Measurements from ENCODE around the gene CCDC192. TPM values are rescaled to one million over a fixed set of nuclear protein-coding genes. Genes with fewer than 3 reads are reported as not detected.

Gene CCDC192
- total and polyA plus RNA-seq, 10 of the 15 experiments (the other 5 are each of a cell fraction or from before 2014, with no cell fraction given) = 0.20 to 0.79 (median 0.32) TPM; not detected in 4

DNA sequence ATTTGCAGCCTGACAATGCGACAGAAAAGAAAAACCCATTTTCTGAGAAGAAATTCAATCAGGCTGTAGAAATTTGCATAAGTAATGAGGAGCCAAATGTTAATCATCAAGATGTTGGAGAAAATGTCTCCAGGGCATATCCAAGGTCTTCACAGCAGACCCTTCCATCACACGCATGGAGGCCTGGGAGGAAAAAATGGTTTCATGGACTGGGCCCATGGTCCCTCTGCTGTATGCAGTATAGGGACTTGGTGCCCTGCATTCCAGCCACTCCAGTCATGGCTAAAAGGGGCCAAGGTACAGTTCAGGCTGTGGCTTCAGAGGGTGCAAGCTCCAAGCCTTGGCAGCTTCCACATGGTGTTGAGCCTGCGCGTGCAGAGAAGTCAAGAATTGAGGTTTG lies 73.3 kb downstream of the CCDC192 start (continued):
- TF ChIP-seq MXI1 (IDR thresholded peaks at IDR 0.05; ENCODE audit: low read depth, low read length) (no peak), IRF4 (IDR thresholded peaks at IDR 0.05; ENCODE audit: low read depth, low read length) (no peak), KDM1A (IDR thresholded peaks at IDR 0.05; ENCODE audit: borderline replicate concordance) (no peak), MTA2 (IDR thresholded peaks at IDR 0.05; ENCODE audit: low read depth) (no peak), ZBTB40 (IDR thresholded peaks at IDR 0.05; ENCODE audit: borderline replicate concordance) (no peak), SP1 (IDR thresholded peaks at IDR 0.05; ENCODE audit: low read depth, low read length) (no peak)
- TF ChIP-seq, protein P1, sequence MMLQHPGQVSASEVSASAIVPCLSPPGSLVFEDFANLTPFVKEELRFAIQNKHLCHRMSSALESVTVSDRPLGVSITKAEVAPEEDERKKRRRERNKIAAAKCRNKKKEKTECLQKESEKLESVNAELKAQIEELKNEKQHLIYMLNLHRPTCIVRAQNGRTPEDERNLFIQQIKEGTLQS (IDR thresholded peaks at IDR 0.05; ENCODE audit: borderline replicate concordance, extremely low read depth, low read depth, low read length) = no peak

- intact Hi-C loops (cut with micrococcal nuclease; ENCODE audit: unreplicated experiment) (no loop called here), in situ Hi-C loops (cut with MboI) (no loop called here)
- Histone ChIP-seq H3K4me1 (ENCODE audit: control insufficient read depth, insufficient read depth, low read length) (no peaks in the 10 kb centered on the region), H3K79me2 (ENCODE audit: control insufficient read depth, insufficient read depth, low read length) (no peaks in the 10 kb centered on the region), H3K36me3 (ENCODE audit: control insufficient read depth in 2 of 2, insufficient read depth in 2 of 2, low read length in 1 of 2) (no peaks in the 10 kb centered on the region), H3K4me2 (ENCODE audit: control insufficient read depth, insufficient read depth) (no peak overlapping the region), H2AFZ (ENCODE audit: control insufficient read depth, low read depth, low read length) (no peak overlapping the region), H4K20me1 (ENCODE audit: control insufficient read depth, insufficient read depth) (no peaks in the 10 kb centered on the region), H3K27me3 (replicated peaks in 1 of 2; ENCODE audit: control insufficient read depth in 2 of 2, insufficient read depth in 2 of 2, low read length in 1 of 2) (no peaks in the 10 kb centered on the region), H3K4me3 (no peak overlapping the region), H3K9me3 (replicated peaks; ENCODE audit: control insufficient read depth, insufficient read depth, low read length) (no peaks in the 10 kb centered on the region), H3K27ac (ENCODE audit: control insufficient read depth, insufficient read depth) (no peak overlapping the region), H3K9ac (ENCODE audit: control insufficient read depth, insufficient read depth, low read length) (no peak overlapping the region)
- no peak for ATAC-seq
- no peak for FAIRE-seq
- DNase-seq (ENCODE audit: low read depth, low spot score) = no peak
- CTCF ChIA-PET = no interaction called here
- POLR2A ChIA-PET = no interaction called here
- SMC1A ChIA-PET (ENCODE audit: uncharacterized antibody, unreplicated experiment) = interaction anchor here (0.8 kb wide), 1 partner anchor 9 kb away, joined by 3 read pairs; no protein-coding TSS in a partner anchor
- BruUV-seq (replicated peaks) = no TSS peak
- RAD21 ChIA-PET (ENCODE audit: unreplicated experiment) = interaction anchor here (0.7 kb wide), 1 partner anchor 188 kb away, joined by 3 read pairs; no protein-coding TSS in a partner anchor
- TF ChIP-seq BMI1 (IDR thresholded peaks at IDR 0.05; ENCODE audit: borderline replicate concordance) = no peak
- no peak for TF ChIP-seq NR2C2 (IDR thresholded peaks at IDR 0.05; ENCODE audit: borderline replicate concordance, control insufficient read depth, insufficient read length, low read depth)
- no peak for TF ChIP-seq MEF2B (IDR thresholded peaks at IDR 0.05; ENCODE audit: partially characterized antibody, poor library complexity, severe bottlenecking)
- TF ChIP-seq, protein P2, sequence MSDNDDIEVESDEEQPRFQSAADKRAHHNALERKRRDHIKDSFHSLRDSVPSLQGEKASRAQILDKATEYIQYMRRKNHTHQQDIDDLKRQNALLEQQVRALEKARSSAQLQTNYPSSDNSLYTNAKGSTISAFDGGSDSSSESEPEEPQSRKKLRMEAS (IDR thresholded peaks at IDR 0.05; ENCODE audit: low read depth, low read length) = no peak
- TF ChIP-seq ZNF217 (IDR thresholded peaks at IDR 0.05) = no peak
- no peak for TF ChIP-seq YBX1 (IDR thresholded peaks at IDR 0.05)
- no peak for TF ChIP-seq CHD1 (IDR thresholded peaks at IDR 0.05; ENCODE audit: low read depth, low read length)
- TF ChIP-seq RELA (IDR thresholded peaks at IDR 0.05; ENCODE audit: borderline replicate concordance, partially characterized antibody) = no peak
- TF ChIP-seq, protein P3, sequence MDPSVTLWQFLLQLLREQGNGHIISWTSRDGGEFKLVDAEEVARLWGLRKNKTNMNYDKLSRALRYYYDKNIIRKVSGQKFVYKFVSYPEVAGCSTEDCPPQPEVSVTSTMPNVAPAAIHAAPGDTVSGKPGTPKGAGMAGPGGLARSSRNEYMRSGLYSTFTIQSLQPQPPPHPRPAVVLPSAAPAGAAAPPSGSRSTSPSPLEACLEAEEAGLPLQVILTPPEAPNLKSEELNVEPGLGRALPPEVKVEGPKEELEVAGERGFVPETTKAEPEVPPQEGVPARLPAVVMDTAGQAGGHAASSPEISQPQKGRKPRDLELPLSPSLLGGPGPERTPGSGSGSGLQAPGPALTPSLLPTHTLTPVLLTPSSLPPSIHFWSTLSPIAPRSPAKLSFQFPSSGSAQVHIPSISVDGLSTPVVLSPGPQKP (IDR thresholded peaks at IDR 0.05; ENCODE audit: low read depth, low read length) = no peak
- no peak for TF ChIP-seq BCL11A (IDR thresholded peaks at IDR 0.05; ENCODE audit: low read depth, low read length)
Observed at GRCh38 chr5:127777957-127778356, 74.8 kb downstream of the CCDC192 start.

All from GM12878 (cell line).